HG02970 (cell line): Measurements from ENCODE around the gene CCDC78.
"Not testable (repeated sequence)": the region's sequence is repeated elsewhere in the genome, so short reads cannot be mapped to it uniquely, and the experiment has no call there.

Experiments
- ATAC-seq: cut with Tn5 transposase; IDR thresholded peaks from one replicate; pipeline ENCODE4 v1.9.1; 2021; ENCODE audit warnings: mild to moderate bottlenecking, moderate library complexity, moderate number of reproducible peaks; ENCODE audit not compliant: unreplicated experiment, low FRiP score

CCDC78 gene

DNA sequence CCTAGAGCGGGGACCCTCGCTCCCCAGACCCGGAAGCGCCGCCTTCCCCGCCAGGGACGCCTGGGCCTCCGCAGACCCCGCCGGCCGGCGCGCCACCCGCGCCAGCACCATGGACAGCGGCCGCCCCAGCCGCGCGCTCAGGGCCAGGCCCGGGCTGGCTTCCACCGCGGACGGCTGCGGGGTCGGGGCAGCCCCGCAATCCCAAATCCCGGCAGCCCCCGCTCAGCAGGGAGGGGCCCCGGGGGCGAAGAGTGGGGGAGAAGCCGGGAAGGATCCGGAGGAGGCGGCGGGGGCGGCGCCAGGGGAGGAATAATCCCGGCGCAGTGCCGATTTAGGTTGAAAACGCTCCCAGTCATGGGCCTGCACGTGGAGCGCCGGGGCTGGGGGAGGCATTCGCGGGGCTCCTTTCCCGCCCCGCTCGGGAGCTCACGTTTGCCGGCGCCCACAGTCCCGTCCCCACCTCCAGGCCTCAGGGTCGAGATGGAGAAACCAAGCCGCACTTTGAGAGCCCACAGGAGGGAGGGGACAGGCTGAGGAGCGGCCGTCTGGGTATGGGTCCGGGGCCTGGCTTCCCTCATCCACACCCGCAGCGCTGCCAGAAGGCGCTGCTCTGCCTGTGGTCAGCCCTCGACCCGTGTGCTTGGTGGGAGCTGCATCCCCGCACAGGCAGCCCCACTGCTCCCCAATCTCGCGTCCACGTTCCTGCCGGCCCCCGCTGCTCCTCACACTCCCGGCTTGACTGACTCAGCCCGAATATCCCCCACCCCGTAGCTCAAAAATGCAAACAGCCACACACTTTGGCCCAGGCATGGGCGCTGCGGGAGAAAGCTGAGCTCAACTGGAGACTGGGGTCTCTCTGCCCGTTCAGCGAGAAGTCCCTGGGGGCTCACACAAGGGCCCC, 25.3 kb downstream of the CCDC78 start:
- ATAC-seq = no peak

DNA sequence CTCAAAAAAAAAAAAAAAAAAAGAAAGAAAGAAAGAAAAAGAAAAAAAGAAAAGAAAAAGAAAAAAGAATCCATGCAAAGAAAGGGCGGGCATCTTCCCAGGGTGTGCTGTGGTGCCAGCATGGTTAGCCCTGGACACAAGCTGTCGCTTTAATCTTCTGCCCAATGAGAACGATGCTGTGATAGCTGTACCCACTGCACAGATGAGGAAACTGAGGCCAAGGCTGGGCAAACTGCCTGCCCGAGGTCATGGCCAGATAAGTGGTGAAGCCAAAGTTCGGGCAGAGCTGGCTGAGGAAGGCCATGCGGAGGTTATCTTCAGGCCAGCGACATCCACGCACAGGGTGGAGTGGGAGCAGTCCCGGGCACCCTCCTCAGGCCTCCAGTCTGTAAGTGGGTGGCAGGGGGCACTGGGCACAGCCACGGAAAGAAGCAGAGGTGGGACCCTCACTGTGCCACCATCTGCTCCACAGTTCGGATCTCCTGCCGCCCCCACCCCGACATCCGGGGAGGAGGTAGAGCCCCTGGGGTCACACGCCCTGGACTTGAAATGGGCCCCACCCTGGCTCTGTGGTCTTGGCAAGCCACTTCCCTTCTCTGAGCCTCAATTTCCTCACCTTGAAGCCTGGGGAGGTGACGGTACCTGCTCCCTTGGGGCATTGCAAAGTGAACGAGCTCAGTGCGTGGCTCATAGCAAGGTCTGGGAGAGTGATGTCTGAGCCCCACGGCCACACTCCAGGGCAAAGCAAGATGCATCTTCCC, 27.2 kb downstream of the CCDC78 start:
- no peak for ATAC-seq

DNA sequence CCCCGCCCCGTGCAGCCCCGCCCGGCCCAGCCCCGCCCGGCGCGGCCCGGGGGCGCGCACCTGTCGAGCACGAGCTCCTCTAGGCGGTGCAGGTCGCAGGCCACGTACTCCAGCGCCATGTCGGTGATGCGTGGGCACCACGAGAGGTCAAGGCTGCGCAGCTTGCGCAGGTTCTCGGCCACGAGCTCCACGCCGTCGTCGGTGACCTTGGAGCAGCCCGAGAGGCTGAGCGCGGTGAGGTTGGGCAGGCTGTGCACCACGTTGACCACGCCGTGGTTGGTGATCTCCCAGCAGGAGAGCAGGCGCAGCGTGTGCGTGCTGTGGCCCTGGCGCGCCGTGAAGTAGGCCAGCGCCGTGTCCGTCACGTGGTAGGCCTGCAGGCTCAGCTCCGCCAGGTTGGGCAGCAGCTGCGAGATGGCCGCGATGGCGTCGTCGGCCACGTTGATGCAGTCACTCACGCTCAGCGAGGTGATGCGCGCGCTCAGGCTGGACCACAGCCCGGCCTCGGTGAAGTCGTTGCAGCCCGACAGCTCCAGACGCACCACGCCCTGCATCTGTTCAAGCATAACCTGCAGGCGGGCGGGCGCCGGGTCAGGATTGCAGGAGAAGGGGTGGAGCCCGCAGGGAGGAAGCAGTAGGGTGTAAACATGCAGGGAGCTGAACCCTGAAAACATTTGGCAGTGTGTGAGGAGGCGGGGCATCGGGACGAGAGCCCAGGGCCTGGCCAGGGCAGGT, 30.7 kb downstream of the CCDC78 start:
- ATAC-seq = no peak

DNA sequence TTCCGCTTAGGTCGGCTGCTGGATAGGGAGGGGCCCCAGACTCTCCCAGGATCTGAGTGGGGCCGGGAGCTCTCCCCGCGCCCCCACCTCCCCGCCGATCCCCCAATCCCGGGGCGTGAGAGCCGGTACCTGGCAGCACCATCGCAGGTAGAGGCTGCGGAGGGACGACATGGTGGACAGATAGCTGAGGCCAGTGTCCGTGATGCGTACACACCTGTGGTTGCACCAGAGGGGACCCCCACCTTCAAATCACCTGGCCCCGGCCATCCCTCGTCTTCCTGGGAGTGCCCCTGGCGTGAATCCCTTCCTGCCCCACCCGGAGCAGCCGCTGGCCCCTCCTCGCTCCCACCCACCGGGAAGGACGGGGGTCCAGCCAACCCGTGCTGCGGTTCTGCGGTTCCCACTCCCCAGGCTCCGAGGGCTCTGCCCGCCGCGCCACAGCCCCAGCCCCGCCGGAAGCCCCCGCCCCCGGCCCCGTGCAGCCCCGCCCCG, 31.3 kb downstream of the CCDC78 start:
- ATAC-seq = no peak

DNA sequence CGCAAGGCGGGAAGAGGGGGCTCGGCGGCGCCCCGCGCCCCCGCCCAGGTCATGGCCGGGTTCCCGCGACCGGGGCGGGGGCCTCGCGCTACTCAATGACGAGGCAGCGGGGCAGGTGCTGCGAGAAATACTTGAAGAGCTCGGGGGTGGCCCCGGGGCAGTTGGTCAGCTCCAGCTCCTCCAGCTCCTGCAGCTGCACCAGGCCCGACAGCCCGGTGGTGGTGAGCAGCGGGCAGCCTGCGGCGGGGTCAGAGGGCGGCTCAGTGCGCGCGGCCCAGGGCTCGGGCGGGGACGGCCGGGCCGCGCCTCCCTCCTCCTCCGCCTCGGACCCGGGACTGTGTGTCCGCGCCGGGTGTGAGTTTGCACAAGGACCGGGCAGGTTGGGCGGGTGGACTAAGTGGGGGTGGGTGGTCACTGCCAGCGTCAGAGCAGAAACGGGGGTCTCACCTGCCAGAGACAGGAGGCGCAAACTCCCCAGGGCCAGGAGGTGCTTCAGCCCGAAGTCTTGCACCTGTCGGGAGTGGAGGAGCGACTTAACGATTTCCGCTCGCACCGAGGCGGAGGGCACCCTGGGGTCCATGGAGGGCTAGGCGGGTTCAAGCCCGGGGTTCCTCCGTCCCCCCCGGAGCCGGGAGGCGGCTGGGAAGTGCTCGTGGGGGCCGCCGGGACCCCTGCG, 31.9 kb downstream of the CCDC78 start:
- no peak for ATAC-seq

DNA sequence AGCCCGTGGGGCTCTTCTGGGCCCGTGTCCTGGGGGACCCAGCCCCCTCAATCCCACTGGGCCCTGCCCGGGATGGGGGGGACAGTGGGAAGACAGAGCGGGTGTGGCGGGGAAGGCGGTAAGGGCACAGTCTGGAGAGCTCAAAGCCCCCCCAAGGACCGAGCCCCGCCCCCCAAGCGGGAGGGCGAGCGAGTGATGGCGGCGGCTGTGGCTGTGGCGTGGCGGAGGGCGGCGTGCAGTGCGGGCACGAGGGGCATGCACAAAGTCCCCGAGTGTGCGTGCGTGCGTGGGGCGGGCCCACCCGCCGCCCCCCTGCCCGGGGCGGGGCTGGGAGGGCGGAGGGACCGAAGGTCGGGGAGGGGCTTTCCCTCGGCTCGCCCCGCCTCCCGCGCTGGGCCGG, 32.5 kb downstream of the CCDC78 start:
- ATAC-seq = no peak

DNA sequence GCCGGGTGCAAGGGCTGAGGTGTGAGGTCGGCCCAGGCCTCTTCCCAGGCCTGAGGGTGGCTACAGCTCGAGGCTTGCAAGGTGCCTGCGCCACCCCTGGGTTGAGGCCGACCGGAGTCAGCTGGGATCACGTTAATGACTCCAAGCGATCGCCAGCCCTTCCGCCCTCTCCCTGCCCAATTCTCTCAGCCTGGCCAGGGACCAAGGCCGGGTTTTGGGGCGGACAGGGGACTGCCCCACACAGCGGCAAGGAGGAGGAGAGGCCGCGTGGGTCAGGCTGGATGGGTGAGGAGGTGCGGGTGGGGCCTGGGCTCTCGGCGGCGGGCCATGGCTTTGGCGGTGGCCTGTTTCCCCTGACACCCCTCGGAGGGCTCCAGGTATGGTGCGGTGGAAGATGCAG, 32.9 kb downstream of the CCDC78 start:
- ATAC-seq = no peak

DNA sequence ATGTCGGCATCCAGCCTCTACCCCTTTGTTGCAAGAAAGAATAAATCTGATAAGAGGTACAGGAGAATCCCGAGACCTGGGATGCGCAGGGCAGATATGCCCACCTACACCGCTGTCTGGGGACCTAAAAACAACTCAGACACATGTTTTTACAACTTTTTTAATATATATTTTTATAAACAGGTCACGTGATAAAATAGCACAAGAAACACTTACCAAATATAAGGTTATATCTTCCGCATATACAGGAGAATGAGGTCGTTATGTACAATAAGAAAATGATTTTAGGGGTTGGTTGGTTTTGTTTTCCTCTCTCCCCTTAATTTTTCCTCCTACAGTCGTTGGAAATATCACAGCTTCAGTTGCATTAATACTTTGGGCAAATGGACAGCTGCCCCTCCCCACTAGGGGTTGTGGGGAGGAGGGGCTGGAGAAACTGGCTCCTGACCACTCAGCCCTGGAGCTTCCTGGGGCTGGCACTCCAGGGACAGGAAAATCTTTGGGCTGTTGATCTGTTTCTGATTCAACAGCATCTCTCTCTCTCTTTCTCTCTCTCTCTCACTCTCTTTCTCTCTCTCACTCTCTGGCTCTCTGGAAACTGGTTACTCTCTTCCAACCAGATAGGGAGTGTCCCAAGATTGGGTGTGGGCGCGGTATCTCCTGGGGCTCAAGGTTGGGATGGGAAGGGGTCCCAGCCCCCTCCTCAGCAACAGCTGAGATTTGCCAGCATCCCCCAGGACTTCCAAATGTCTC, 33.7 kb downstream of the CCDC78 start:
- no peak for ATAC-seq

DNA sequence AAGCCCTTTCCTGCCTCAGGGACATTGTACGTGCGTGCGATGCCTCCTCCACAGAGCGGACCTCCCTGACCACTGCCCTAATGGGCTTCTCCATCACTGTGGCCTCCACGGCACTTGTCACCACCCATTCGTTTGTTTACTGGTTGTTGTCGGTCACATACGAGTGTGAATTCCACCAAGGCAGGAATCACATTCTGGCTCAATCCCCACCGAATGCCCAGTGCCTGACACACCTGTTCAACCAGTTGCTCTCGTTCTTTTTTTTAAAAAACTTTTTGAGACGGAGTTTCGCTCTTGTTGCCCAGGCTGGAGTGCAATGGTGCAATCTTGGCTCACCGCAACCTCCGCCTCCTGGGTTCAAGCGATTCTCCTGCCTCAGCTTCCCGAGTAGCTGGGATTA, 35.0 kb downstream of the CCDC78 start:
- not testable (repeated sequence) for ATAC-seq

DNA sequence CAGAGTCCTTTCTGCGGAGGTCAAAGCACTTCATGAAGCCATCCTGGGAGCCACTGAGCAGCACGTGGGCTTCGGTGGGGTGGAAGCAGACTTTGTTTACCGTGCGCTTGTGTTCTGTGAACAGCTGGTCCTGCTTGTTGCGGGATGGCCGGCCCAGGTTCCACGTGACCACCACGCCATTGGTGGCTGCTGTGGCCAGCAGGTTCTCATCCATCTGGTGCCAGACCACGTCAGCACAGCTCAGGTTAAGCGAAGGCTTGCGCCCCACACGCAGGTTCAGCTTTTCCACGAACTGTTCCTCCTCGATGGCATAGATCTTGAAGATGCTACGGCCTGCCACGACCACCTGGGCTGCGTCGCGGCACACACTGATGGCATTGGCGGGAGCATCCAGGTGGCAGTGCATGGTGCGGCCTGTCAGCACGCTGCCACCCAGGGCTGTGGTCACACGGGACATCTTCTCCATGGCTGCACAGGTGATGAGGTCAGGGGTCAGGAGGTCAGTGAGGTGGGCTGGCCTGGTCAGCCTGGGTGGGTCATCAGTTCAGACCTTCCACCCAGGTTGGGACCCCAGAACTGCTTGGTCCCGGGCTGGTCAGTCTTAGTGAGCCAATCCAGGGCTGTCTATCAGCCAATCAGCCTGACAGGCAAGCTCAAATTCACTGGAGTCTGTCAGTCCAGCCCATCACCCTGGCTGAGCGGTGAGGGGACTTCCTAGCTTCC, 36.9 kb downstream of the CCDC78 start:
- ATAC-seq = no peak

DNA sequence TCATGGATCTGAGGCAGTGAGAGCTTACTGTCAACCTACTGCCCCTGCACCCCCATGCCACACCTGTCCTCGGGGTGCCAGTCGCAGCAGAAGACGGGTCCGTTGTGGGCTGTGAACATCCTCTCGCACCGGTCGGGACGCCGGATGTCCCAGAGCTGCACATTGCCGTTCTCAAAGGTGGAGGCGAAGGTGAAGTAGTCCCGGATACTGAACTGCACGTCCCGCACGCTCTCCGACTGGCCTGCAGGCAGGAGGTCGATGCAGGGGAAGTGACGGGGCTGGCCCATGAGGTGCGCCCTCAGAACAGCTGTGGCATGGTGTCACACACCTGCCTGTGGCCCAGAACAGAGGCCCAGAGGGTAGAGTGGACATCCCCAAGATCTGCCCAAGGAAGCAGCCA, 38.7 kb downstream of the CCDC78 start:
- ATAC-seq = no peak

DNA sequence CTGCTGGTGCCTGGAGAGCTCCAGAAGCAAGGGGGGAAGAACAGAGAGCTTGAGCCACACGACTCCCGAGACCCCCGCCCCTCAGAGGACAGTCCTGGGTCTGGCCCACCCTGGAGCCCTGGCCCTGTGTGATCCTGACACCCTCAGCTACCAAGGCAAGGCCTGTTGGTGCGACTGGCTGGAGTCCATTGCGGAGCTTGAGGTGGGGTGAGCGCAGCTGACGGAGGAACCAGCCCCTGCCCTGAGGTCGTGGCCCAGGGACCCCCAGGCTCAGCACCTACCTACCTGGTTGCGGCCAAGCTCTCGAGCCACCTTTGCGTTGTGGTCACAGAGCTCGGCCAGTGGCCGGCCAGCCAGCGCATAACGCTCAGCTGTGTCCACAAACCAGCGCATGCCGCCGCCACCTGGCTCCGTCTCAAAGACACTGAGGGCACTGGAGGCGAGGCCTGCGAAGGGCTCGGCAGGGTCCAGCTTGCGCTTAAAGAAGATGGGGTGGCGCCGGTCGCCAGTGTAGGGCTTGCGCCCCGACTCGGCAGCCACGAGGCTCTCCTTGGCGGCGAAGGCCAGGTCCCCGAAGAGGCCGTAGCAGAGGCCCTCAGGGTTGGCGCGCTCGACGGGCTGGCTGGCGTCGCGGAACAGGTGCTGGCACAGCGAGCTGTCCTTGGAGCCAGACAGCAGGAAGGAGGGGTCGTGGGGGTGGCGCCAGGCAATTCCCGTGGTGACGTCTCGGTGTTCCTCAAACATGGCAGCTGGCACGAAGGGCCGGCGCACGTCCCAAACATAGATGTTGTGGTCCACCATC, 39.6 kb downstream of the CCDC78 start:
- ATAC-seq = no peak

DNA sequence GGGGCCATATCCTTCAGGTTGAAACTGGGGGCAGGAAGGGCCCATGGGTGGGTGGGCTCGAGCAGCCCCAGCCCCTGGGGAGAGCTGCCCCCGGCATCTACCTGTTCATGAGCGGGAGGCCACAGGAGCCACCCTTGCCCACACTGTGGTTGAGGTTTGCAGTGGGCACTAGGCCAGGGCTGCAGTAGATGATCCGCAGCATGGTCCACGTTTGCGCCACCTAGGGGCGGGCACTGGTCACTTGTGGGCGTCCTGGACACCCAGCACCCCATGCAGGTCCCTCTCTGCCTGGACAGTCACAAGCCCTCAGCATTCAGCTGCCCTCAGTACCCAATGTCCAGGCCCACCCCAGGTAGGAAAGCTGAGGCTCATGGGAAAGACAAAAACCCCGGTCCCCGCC, 40.3 kb downstream of the CCDC78 start:
- ATAC-seq = no peak

DNA sequence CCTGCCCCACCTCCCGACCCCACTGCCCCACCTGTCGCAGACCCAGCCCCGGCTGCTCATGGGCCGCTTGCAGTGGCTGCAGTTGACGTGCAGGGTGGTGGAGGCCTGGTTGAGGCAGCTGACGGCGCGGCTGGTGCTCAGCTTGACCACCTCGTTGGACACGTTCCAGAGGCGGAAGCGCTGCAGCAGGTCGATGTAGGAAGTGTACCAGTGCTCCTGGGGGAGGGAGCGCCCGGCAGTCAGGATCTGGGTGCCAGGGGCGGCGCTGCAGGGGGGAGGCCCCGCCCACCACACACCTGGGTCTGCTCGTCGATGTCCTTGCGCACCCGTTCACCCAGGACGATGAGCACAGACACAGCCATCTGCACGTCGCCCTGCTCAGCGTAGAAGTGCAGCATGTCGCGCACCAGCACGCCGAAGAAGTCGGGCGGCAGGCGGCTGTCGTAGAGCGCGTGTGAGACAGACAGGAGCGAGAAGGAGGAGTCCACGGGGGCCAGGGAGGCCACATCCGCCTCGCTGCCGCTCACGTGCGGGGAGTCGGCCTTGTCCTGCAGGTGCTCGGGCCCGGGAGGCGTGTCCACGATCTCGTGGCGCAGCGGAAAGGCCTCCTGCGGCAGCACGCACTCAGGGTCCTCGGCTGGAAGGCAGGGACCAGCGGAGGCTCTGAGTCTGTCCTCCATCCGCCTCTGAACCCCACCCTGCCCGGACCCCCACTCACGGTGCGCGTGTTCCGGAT, 41.1 kb downstream of the CCDC78 start:
- no peak for ATAC-seq

DNA sequence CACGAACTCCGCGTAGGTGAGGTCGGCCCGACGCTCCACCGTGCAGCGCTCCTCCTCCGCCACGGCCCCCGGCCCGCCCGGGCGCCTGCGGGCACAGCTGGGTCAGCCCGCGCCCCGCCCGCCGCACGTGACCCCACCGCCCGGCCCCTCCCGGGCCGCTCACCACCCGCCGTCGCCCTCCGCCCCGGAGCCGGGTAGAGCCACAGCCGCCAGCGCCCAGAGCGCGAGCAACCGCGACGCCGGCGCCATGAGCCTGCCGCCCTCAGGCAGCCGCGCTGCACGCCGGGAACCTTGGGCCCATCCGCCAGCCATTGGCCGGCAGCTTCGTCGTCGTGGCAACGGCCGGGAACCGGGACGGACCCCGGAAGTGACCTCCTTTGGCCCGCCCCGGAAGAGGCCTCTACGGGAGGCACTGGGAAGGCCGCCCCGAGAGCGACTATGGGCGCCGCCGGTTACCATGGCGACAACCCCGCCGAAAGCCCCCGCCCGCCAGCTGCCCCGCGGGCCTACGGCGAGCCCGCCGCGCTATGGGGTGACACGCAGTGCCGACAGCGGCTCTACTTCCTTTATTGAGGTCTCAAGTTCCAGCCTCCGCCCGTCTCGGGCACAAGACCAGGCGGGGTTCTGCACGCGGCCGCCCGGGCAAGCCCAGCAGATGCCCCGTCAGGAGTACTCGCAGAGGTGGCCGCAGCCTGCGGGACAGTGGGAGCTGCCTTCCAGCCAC, 42.0 kb downstream of the CCDC78 start, which contains the start of gene JMJD8:
Gene JMJD8 (minus strand): TSS at position 264 of the 724 bp plus-strand sequence. CDS start 15 bp downstream, at position 249.
- ATAC-seq = peak; percentile 67

DNA sequence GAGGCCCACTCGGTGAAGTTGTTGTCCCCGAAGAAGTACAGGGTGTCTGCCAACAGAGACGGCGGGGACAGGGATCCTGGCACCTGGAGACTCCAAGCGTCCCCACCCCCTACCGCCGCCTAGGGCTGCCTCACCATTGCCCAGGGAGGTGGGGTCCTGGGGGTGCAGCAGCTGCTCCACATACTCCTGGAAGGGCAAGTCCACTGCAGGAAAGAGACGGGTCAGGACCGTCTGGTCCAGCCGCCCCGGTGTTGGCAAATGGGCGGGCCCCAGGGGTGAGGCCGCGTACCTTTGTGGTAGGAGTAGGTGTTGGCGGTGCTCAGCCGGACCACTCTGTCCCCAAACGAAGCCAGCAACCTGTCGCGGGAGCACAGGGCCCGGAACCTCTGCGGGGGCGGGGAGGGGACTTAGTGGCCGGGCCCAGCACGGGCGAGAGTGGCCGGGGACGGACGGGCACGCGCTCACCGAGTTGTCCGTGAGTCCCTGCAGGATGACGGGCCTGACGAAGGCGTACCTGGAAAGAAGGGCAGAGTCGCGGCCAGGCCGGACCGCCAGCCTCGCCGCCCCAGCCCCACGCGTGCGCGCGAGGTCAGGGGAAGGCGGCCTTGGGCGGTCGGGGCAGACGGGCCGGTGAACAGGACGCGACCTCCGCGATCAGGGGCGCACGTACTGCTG, 42.7 kb downstream of the CCDC78 start:
- ATAC-seq = no peak
